Coronary artery (tissue), 2 donors: ENCODE measurements around the gene ZNF385B.

Experiments
- DNase-seq: peaks from one replicate; pipeline ENCODE4 v3.0.0-alpha.2; 2017; ENCODE audit warnings: low spot score
- H3K27ac ChIP-seq, 2 donors: fragments of 200-600 bp; sonication (generic); one replicate each; pipeline ENCODE4 v1.5.1; 2016 to 2019
- H3K4me3 ChIP-seq: fragments of 200-600 bp; sonication (generic); 2 replicates; pipeline ENCODE4 v1.5.1; 2016; ENCODE audit warnings: mild to moderate bottlenecking, moderate library complexity
- CTCF ChIP-seq: fragments of 200-600 bp; sonication (generic); IDR thresholded peaks from one replicate; pipeline ENCODE4 v1.5.1; 2019; ENCODE audit warnings: antibody characterized with exemption

ZNF385B gene

GRCh38 chr2:179856205-179856604 is 5.2 kb downstream of the ZNF385B start:
- TF ChIP-seq CTCF, result no peak
- no peak overlapping the region for H3K27ac ChIP-seq
- H3K4me3 ChIP-seq, result no peak overlapping the region
- DNase-seq, result no peak

- no peak overlapping the region for H3K27ac ChIP-seq
- no peak for DNase-seq
- no peak for TF ChIP-seq CTCF
- no peak overlapping the region for H3K4me3 ChIP-seq
Measured at GRCh38 chr2:179855673-179856072, 5.7 kb downstream of the ZNF385B start.

GRCh38 chr2:179854891-179855290 is 6.5 kb downstream of the ZNF385B start:
- Histone ChIP-seq H3K4me3 (no peak overlapping the region), H3K27ac (no peak overlapping the region)
- no peak for TF ChIP-seq CTCF
- DNase-seq, result no peak

GRCh38 chr2:179853108-179853507 is 8.3 kb downstream of the ZNF385B start:
- H3K4me3 ChIP-seq, result no peak overlapping the region
- no peak for TF ChIP-seq CTCF
- no peak for DNase-seq
- H3K27ac ChIP-seq, result no peak overlapping the region

GRCh38 chr2:179850188-179850587 is 11.2 kb downstream of the ZNF385B start:
- H3K27ac ChIP-seq, result no peak overlapping the region
- no peak overlapping the region for H3K4me3 ChIP-seq
- DNase-seq, result no peak
- TF ChIP-seq CTCF, result no peak

- TF ChIP-seq CTCF, result no peak
- Histone ChIP-seq H3K4me3 (no peak overlapping the region), H3K27ac (no peak overlapping the region)
- no peak for DNase-seq
Measured at GRCh38 chr2:179849719-179850118, 11.7 kb downstream of the ZNF385B start.

- DNase-seq, result no peak
- no peak overlapping the region for H3K4me3 ChIP-seq
- H3K27ac ChIP-seq, result no peak overlapping the region
- TF ChIP-seq CTCF, result no peak
Measured at GRCh38 chr2:179843541-179843940, 17.9 kb downstream of the ZNF385B start.
